M059J (cell line): ENCODE measurements around the gene ANGPTL3. TPM values are rescaled to one million over a fixed set of nuclear protein-coding genes. Genes with fewer than 3 reads are reported as not detected.

Experiments
- DNase-seq: peaks from one replicate; pipeline ENCODE4 v3.0.0-alpha.2; 2012; ENCODE audit warnings: low read depth
- total RNA-seq: library from RNA; depleted of rRNA; stranded (reverse); fragments of >200 nt; shearing (Covaris generic); gene quantifications from 2 replicates; pipeline ENCODE4 v1.2.3, GENCODE V29; 2014; rRNA removed

The ANGPTL3 gene
- total RNA-seq, 1 experiment from 2014 or later = not detected

DNA sequence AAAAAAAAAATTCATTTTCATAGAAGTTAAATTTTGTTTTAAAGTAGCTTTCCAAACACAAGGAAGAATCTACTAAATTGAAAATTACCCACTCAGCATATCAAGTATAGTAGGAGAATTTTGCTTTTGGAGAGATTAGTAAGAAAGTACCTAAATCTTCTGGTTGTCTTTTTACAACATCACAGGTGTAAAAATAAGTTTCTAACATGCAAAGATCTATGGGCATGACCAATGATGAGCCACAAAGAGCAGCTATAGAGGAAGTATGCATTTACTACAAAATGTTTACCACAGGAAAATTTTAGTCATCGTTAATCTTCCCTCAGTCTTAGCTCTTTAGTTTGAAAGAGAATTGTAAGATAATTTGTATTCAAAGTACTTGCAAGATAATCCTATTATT, 28.1 kb downstream of the ANGPTL3 start:
- no peak for DNase-seq

DNA sequence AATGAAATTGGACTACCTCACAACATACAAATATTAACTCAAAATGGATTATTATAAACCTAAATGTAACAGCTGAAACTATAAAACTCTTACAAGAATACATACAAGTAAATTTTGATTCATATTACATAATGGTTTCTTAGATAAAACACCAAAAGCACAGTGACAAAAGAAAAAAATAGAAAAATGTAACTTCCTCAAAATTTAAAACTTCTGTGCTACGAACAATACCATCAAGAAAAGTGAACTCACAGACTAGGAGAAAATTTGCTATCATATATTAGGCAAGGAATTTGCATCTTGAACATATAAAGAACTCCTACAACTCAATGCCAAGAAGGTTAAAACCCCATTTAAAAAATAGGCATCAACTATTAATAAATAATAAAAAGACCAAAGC, 31.2 kb downstream of the ANGPTL3 start:
- DNase-seq = no peak

DNA sequence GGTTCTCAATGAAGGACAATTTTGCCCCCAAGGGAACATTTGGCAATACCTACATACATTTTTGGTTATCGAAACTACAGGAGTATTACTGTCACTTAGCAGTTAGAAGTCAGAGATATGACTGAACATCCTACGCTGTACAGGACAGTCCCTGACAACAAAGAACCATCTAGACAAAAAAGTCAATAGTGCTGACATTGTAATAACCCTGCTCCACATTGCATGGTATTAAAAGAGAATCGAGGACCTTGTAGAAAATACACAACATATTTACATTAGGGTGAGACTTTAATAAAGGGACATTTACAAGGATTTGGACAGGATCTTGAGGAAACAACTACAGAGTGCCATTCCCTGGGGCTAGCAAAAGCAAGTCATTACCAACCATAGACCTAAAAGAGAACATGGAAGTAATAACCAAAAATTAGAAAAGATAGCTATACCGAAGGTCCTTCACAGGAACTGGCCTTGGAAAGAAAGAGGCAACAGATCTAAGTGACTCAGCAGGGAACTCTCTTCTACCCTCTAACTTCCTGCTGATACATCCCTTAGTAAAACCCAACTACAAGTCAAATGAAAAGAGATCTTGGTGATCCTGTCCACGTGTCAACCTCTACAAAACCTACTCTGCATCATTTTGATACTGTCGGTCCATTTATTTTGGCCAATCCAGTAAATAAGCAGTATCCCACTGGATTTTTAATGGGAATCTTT, 40.2 kb downstream of the ANGPTL3 start:
- peak; percentile 6 for DNase-seq

DNA sequence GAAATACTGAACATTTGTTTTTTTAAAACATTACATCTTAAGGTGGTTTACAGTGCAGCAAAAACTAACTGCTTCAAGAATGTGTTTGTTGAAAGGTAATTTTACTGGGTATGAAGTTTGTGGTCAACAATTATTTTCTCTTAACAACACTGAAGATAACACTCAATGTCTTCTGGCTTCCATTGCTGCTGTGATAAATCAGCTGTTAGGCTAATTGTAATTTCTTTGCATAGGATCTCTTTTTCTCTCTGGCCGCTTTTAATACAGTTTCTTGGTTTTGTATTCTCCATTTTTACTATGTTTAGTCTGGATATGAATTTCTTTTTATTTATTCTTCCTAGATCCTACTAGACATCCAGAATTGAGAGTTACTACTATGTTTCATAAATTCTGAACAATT, 46.0 kb downstream of the ANGPTL3 start:
- peak; percentile 13 for DNase-seq

DNA sequence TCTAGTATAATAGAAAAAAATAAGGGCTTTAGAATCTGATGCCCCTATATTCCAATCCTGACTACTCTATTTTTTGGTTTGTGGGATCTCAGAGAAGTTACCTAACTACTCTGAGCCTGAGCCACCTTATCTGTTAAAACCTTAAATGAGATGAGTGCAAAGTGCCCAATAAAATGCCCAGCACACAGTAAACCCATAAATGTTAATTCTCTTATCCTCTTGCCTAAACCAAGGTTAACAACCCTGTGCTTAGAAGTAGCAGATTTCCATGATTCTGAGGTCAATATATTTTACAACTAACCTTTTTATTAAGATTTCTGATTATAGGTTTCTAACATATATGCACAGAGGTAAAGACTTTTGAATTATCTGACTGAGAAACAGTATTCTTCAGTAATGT, 55.1 kb downstream of the ANGPTL3 start:
- no peak for DNase-seq

DNA sequence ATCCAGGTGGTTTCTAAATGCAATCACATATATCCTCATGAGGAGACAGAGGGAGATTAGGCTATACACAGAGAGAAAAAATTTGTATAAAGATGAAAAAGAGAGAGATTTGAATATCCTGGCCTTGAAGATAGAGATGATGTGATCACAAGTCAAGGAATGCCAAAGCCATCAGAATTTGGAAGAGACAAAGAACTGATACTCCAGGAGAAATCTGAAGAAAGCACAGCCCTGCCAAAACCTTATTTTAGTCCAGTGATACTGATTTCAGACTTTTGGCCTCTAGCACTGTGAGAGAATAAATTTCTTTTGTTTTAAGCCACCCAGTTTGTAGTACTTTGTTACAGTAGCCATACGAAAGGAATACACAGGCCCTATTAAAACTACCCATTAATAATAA, 57.4 kb downstream of the ANGPTL3 start:
- no peak for DNase-seq

Other genes starting within 250 kb of the ANGPTL3 start
- 59.5 and 68.6 TPM in 2 replicates for gene USP1, start 160.5 kb upstream of the ANGPTL3 start, total RNA-seq
- 22.6 and 48.4 TPM in 2 replicates for gene DOCK7, start 90.9 kb downstream of the ANGPTL3 start, total RNA-seq
- gene ATG4C, start 186.6 kb downstream of the ANGPTL3 start, total RNA-seq = 9.5 and 12.1 TPM in 2 replicates